ENCODE results near the gene PCDHGA9.

- peak in 10 of 12 donors; percentile 28 to 58 (median 48) for TF ChIP-seq CTCF (IDR thresholded peaks at IDR 0.05)
- TF ChIP-seq POLR2A (IDR thresholded peaks at IDR 0.05) = no peak
Observed at GRCh38 chr5:141359790-141360426, 42.7 kb upstream of the PCDHGA9 start, which contains the start of gene PCDHGB2.
